Ecto neural progenitor cell (in vitro differentiated cells): ENCODE data around the gene ASH1L.
"Not testable (repeated sequence)": the region's sequence is repeated elsewhere in the genome, so short reads cannot be mapped to it uniquely, and the experiment has no call there.

Source experiments
- DNase-seq: peaks from one replicate; pipeline ENCODE4 v3.0.0-alpha.2; 2018; ENCODE audit warnings: low spot score

The ASH1L gene

DNA sequence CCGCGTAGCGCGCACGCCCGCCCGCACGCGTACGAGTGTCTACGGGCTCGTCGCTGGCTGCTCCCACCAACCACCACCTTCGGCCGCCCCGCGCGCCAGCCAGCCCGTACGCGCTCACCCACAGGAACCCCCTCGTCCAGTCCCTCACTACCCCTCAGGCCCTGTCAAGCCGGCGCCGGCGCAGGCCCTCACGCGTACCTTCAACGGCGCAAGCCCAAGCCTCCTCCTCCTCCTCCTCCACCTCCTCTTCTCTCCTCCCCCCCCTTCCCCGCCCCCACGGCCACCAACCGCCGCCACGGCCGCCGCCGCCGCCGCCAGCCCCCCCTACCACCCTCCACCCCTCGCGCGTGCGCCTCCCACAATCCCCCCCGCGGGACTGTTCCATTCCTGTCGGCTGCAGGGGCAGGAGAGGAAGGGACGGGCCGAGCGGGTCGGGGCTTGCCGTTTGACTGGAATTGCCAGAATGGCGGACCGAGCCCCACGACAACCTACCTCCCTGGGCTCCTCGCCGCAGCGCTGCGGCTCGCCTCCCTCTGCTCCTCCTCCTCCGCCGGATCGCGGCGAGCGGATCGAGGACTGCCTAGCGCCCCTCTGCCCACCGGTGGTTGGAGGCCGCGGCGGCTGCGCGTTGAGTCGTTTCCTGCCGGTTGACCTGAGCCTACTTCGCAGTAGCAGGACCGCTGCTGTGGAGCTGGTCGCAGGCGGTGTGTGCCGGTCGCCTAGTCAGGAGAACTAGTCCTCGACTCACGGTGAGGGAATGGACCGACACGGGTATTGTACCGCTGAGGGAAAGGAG is at the start of gene ASH1L:
TSS of gene ASH1L (minus strand) at position 223 of the 796 bp plus-strand sequence. CDS start 41,284 bp downstream, outside the sequence.
- peak; percentile 96 for DNase-seq

DNA sequence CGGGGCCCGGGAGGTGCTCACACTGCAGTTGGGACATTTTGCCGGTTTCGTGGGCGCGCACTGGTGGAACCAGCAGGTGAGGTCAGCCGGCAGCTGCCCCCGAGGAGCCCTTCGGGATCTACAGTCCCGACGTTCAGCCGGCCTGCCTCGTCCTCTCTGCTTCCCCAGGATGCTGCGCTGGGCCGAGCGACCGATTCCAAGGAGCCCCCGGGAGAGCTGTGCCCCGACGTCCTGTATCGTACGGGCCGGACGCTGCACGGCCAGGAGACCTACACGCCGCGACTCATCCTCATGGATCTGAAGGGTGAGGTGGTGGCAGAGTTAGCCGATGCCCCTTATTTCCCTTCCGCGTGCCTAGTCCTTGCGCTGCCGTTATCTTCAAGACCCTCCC is 47.6 kb upstream of the ASH1L start:
- DNase-seq: not testable (repeated sequence)

DNA sequence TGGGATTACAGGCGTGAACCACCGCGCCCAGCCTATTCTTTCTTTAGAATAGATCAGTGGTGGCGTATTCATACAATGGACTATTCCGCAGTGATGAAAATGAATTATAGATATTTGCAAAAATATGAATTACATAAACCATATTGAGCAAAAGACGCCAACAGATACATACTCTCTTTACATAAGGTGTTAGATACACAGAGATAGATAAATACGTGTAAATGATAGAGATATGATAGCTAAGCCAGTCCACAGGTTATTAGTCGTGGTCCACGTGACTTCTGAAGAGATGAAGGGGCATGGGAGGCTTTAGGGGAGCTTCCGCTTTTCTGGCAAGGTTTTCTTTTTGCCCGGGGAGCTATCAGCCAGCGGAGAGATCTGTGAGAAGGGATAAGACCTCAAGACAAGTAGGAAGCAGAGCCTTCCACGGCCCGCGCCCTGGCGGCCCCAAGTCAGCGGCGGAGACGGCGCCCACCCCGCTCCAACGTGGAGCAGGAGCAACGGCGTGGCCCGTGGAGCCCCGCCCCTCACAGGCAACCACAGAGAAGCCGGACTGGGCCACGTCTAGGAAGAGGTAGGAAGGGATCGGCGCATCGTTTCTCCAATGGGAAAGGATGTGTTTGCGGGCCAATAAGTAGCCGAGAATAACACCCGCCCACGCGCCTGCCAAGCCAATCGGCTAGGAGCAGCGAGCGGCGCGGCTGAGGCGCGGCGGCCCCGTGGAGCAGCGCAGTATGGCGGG is 47.1 kb upstream of the ASH1L start, which contains the start of gene MSTO1:
TSS of gene MSTO1 (plus strand) at position 704 of the 742 bp plus-strand sequence. CDS start at position 735, 31 bp downstream.
- peak; percentile 95 for DNase-seq

DNA sequence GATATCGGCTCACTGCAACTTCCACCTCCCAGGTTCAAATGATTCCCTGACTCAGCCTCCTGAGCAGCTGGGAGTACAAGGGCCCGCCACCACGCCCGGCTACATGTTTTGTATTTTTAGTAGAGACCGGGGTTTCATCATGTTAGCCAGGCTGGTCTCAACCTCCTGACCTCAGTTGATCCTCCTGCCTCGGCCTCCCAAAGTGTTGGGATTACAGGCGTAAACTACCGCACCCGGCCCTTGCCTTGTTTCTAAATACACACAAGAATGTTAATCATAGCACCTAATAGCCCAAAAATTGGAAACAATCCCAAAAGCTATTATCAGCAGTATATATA is 46.3 kb upstream of the ASH1L start:
- DNase-seq: no peak

- no peak for DNase-seq
Measured at GRCh38 chr1:155607708-155608107, 45.1 kb upstream of the ASH1L start.

DNA sequence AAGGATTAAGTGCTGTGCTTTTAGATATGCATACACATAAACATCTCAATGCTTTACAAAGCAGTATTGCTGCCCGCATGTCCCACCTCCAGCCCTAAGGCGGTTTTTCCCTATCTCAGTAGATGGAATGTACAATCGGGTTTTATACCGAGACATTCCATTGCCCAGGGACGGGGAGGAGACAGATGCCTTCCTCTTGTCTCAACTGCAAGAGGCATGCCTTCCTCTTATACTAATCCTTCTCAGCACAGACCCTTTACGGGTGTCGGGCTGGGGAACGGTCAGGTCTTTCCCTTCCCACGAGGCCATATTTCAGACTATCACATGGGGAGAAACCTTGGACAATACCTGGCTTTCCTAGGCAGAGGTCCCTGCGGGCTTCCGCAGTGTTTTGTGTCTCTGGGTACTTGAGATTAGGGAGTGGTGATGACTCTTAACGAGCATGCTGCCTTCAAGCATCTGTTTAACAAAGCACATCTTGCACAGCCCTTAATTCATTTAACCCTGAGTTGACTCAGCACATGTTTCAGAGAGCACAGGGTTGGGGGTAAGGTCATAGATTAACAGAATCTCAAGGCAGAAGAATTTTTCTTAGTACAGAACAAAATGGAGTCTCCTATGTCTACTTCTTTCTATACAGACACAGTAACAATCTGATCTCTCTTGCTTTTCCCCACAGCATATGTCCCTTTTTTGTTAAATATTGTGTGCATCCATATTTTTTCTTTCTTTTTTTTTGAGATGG is 37.4 kb upstream of the ASH1L start:
- DNase-seq: not testable (repeated sequence)

DNA sequence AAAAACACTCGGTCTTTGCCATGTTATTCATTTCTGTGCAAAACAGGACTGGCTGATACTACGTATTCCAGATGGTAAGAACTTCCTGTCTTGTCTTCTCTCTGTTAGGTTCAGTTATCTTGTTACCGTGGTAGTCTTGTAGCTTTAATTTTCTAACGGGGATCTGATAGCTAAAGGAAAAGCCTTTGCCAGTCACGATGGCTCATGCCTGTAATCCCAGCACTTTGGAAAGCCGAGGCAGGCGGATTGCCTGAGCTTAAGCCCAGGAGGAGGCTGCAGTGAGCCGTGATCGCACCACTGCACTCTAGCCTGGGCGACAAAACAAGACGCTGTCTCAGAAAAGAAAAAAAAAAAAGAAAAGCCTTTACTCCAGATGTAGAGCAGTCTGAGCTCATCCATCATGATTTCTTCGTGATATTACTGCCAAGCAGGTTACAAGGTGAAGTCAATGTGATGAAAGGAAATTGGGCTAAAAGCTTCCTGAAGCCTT is 36.3 kb upstream of the ASH1L start:
- DNase-seq: peak; percentile 64

DNA sequence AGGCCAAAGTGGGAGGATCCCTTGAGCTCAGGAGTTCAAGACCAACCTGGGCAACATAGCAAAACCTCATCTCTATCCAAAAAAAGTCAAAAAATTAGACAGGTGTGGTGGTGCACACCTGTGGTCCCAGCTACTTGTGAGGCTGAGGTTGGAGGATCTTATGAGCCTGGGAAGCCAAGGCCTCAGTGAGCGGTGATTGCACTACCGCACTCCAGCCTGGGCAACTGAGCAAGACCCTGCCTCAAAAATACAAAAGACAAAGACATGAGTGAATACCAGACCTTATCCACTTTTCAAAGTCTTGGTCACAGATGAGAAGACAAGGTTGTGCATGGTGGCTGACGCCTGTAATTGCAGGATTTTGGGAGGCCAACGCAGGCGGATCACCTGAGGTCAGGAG is 34.3 kb upstream of the ASH1L start:
- DNase-seq: no peak

DNA sequence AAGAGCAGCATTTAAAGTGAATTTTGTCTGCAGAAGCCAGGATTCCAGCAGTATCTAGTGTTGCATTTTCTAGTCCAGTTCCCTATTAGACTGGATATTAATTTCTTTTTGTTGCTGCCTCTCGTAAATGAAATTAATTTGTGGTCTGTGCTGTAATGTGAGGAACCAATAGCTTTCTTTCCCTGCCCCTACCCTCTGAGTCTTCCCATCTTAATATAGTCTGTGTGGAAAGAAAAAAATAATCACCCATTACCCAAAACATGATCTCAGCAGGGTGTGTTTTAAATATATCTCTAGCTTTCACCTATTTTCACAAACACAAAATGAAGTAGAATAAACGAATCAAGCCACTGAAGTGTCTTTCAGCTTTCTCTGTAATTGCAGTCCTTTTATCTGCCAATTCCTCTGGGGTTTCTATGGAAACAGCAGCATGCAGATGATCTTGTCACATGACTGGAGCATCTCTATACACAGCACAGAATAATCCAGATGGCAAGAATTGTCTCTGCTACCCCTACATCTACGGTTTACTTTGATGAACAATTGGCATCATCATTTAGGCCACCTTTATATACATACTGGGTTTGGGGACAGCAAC is 33.4 kb upstream of the ASH1L start:
- DNase-seq: not testable (repeated sequence)

- no peak for DNase-seq
Measured at GRCh38 chr1:155591770-155592169, 29.2 kb upstream of the ASH1L start.

DNA sequence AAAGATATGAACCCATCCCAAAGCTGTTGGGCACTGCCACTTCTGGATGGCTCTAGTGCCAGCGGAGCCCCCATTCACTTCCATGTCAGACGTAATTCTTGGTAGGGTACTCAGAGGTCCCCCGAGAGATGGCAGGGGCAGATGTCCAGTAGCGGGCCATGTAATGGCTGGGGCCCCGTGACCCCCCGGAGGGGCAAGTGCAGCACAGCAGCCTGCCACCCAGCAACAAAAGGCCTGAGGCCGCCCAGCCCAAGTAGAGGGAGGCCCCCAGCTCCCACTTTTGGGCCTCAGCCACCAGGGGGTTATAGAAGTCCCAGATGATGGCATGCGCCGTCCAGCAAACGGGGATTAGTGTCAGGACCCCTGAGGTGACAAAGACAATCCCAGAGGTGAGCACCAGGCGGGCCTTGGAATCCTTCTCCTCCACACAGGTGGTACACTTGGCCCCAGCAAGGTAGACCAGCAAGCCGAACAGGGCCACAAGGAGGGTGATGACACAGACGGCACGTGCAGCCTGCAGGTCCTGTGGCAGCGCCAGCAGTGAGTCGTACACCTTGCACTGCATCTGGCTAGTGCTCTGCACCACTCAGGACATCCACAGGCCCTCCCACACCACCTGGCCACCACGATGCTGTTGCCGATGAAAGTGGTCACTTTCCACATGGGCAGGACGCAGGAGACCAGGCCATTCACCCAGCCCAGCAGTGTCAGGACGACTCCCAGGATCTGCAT is 28.1 kb upstream of the ASH1L start:
- peak; percentile 46 for DNase-seq

DNA sequence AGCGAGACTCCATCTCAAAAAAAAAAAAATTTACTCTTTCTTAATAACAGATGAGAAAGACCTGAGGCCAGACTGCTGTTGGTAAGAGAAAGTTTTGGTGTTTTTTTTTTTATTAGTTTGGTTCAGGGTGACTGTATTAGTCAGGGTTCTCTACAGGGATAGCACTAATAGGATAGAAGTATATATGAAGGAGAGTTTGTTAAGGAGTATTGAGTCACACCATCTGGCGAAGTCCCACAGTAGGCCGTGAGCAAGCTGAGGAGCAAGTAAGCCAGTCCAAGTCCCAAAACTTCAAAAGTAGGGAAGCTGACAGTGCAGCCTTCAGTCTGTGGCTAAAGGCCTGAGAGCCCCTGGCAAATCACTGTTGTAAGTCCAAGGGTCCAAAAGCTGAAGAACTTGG is 26.7 kb upstream of the ASH1L start:
- not testable (repeated sequence) for DNase-seq

DNA sequence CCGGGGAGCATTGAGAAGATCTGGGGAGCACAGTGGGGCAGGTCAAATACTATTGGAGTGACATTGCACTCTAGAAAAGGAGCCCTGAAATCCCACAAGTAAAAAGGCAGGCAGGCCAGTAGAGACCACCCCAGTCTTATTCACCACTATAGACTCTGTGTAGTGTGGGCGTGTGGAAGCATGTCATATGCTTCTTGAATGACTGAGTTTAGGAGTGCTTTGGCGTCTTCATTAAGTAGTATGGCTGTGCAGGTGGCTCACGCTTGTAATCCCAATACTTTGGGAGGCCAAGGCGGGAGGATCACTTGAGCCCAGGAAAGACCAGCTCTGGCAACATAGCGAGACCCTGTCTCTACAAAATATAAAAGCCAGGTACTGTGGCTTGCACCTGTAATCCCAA is 21.2 kb upstream of the ASH1L start:
- DNase-seq: not testable (repeated sequence)

- DNase-seq: not testable (repeated sequence)
Measured at GRCh38 chr1:155575608-155576007, 13.0 kb upstream of the ASH1L start.

DNA sequence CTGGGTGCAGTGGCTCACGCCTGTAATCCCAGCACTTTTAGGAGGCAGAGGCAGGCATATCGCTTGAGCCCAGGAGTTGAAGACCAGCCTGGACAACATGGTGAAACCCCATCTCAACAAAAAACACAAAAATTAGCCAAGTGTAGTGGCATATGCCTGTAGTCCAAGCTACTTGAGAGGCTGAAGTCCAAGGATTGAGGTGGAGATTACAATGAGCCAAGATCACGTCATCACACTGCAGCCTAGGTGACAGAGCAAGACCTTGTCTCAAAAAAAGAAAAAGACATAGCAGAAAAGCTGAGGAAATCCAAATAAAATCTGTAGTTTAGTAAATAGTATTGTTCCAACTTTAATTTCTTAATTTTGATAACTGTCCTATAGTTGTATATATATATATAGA is 11.5 kb upstream of the ASH1L start:
- no peak for DNase-seq

- DNase-seq: no peak
Measured at GRCh38 chr1:155570593-155570990, 8.0 kb upstream of the ASH1L start.

DNA sequence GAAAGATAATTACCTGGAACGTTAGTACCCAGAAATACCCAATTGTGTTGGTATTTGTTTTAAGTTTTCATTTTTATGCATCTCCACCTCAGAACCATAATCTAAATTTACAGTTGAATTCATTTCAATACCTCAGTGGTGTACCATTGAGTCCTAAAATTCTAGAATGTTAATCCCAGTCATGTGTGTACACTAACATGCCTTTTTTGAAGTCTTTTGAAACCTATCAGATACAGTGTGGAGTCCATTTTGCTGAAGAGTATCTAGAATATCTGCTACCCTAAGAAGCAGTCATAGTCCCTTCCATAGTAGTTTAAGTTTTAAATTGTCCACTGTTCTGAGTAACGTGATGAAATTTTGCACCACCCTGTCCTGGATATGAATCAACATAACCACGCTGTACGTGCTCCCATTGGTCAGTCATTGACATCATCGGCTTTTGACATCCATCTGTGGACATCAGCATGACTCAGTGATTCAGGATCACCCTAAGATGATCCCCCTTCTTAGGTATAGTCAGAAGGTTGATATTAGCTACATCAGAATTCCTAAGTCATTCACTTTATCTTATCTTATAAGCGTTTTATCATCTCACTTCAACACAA is 7.5 kb upstream of the ASH1L start:
- DNase-seq: no peak

GRCh38 chr1:155563377-155564022 is 897 bp upstream of the ASH1L start:
- DNase-seq: not testable (repeated sequence)

GRCh38 chr1:155561779-155562580 is 623 bp downstream of the ASH1L start:
- peak; percentile 83 for DNase-seq
